Colonic mucosa (tissue), 4 donors: ENCODE data around the gene SARM1. TPM values are rescaled to one million over a fixed set of nuclear protein-coding genes. Genes with fewer than 3 reads are reported as not detected.

Source experiments
- DNase-seq: peaks from one replicate; pipeline ENCODE4 v3.0.0-alpha.2; 2020
- H3K27ac ChIP-seq: fragments of 200-600 bp; one replicate; pipeline ENCODE4 v1.8.0; 2021
- H3K27me3 ChIP-seq: fragments of 200-600 bp; one replicate; pipeline ENCODE4 v1.8.0; 2021
- H3K36me3 ChIP-seq: fragments of 200-600 bp; one replicate; pipeline ENCODE4 v1.8.0; 2021
- H3K4me1 ChIP-seq: fragments of 200-600 bp; one replicate; pipeline ENCODE4 v1.8.0; 2021; ENCODE audit warnings: mild to moderate bottlenecking
- H3K4me3 ChIP-seq: fragments of 200-600 bp; one replicate; pipeline ENCODE4 v1.8.0; 2021
- H3K9ac ChIP-seq, 2 donors: one replicate each; pipeline ENCODE4 v1.7.0; 2013; ENCODE audit warnings: control low read depth in 2 of 2, low read depth in 2 of 2, low read length in 2 of 2
- H3K9me3 ChIP-seq: fragments of 200-600 bp; one replicate; pipeline ENCODE4 v1.8.0; 2021
- intact Hi-C: fragments of 100-400 bp; cut with DNase I; formaldehyde crosslinking; loops from one replicate; pipeline ENCODE4 v1.14.1; 2022
- total RNA-seq, 2 donors: library from RNA; stranded (reverse); fragmentation: NEBNext Ultra II Directional in 1 of 2; extraction: Animal tissue kit (Norgen Biotek cat#: 25700) in 1 of 2; gene quantifications; one replicate each; pipeline ENCODE4 v1.2.1, GENCODE V29; 2021
- TF ChIP-seq, protein P1 (sequence below): fragments of 200-600 bp; IDR thresholded peaks from one replicate; pipeline ENCODE4 v1.8.0; 2022; ENCODE audit warnings: antibody characterized with exemption, mild to moderate bottlenecking
- donor health status: healthy.
- donor health status: DM: no; HTN: no; CAD: no.
- donor health status: DM: no; HTN: no; CAD: no.

Gene SARM1
- 10 to 100 TPM in 1 of 2 donors, 1 to 10 TPM in 1; 7.7 to 10.8 TPM for total RNA-seq

DNA sequence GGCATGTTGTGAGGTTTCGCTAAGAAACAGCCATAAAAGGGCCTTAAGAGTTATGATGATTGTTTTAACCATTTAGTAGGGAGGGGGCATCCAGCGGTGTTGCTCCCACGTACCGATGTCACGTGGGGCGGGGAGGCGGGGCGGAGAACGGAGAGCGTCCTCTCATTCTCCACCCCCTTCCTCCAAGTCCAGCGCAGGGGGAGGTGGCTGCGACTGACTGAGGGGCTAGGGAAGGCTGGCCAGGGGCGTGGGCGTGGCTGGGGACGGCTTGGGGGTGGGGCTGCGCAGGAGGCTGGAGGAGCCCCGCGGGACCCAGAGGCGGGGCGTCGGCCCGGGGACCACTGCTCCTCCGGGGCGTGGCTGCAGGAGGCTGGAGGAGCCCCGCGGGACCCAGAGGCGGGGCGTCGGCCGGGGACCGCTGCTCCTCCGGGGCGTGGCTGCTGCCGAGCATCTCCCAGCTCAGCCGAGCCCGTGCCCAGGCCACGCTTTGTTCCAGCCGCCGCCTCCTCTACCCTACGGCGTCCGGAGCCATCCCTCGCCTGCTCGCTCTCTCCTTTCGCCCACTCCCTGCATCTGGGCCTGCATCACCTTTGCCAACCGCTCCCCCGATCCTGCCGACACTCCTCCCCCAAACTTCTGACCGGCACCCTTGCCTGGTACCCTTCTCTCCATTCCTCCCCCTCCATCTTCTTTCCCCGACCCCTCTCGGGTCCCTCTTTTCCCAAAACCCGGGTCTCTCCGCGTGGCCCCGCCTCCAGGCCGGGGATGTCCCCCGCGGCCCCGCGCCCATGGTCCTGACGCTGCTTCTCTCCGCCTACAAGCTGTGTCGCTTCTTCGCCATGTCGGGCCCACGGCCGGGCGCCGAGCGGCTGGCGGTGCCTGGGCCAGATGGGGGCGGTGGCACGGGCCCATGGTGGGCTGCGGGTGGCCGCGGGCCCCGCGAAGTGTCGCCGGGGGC lies at the start of gene SARM1:
SARM1 (plus strand) TSS at position 450 of the 958 bp plus-strand sequence; CDS start at position 789, 339 bp downstream.
- Histone ChIP-seq H3K27ac (peak within 1 kb of the TSS; percentile 23), H3K4me3 (peak within 1 kb of the TSS; percentile 47), H3K9me3 (no peaks in the 10 kb centered on the region), H3K9ac (peak within 1 kb of the TSS in 1 of 2 donors; percentile 60), H3K27me3 (peaks cover 16% of the 10 kb centered on the region), H3K36me3 (no peaks in the 10 kb centered on the region), H3K4me1 (peaks cover 4% of the 10 kb centered on the region)
- peak; percentile 79 for DNase-seq
- TF ChIP-seq, protein P1, sequence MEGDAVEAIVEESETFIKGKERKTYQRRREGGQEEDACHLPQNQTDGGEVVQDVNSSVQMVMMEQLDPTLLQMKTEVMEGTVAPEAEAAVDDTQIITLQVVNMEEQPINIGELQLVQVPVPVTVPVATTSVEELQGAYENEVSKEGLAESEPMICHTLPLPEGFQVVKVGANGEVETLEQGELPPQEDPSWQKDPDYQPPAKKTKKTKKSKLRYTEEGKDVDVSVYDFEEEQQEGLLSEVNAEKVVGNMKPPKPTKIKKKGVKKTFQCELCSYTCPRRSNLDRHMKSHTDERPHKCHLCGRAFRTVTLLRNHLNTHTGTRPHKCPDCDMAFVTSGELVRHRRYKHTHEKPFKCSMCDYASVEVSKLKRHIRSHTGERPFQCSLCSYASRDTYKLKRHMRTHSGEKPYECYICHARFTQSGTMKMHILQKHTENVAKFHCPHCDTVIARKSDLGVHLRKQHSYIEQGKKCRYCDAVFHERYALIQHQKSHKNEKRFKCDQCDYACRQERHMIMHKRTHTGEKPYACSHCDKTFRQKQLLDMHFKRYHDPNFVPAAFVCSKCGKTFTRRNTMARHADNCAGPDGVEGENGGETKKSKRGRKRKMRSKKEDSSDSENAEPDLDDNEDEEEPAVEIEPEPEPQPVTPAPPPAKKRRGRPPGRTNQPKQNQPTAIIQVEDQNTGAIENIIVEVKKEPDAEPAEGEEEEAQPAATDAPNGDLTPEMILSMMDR = no peak
- intact Hi-C loops = no loop called here

DNA sequence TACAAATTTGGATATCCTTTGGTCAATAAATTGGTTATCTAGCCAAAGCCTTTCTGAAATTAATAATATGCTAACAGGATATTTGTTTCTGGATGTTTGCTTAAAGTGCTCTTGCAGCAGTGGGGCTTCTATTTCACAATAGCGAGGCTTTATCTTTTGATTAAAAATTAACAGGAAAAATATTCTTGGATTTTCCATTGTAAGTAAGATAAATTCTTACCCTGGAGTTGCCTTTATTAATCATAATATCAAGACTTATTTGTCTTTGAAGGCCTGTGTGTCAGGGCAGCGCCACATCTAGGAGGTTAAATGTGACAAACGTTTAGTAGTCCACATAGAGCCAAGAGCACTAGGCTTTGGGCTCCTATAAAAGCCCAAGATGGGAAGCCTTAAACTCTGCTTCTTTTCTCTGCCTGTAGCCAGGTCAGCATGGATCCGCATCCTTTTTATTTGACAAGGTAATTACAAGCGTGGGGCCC lies 47.2 kb upstream of the SARM1 start:
- H3K27me3 ChIP-seq = no peaks in the 10 kb centered on the region
- TF ChIP-seq, protein P1 = no peak
- no peak for DNase-seq
- intact Hi-C loops = no loop called here
- no peaks in the 10 kb centered on the region for H3K4me1 ChIP-seq
- H3K4me3 ChIP-seq = no peak overlapping the region
- no peaks in the 10 kb centered on the region for H3K9me3 ChIP-seq
- no peaks in the 10 kb centered on the region for H3K36me3 ChIP-seq
- no peak overlapping the region for H3K9ac ChIP-seq
- no peak overlapping the region for H3K27ac ChIP-seq

DNA sequence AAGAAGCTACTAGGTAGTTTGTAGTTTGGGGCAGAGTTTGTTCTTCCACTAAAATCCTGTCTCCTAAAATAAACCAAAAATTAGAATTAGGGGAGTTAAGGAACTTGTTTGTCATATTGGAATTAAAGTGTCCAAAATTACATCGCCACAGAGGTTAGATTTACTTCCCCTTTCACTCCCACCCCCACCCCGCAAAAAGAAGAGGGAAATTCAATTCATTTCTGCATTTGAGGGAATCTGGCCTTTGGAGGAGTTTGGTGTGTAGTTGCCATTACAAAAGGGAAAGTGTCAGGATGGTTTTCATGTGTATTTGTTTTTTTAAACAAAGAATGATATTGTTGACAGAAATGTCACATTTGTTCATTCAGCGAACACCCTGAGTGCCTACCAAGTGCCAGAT lies 46.7 kb upstream of the SARM1 start:
- Histone ChIP-seq H3K9me3 (no peaks in the 10 kb centered on the region), H3K9ac (no peak overlapping the region), H3K4me3 (no peak overlapping the region), H3K27me3 (no peaks in the 10 kb centered on the region), H3K36me3 (no peaks in the 10 kb centered on the region), H3K27ac (no peak overlapping the region), H3K4me1 (no peaks in the 10 kb centered on the region)
- no peak for DNase-seq
- intact Hi-C loops = no loop called here
- TF ChIP-seq, protein P1 = no peak

DNA sequence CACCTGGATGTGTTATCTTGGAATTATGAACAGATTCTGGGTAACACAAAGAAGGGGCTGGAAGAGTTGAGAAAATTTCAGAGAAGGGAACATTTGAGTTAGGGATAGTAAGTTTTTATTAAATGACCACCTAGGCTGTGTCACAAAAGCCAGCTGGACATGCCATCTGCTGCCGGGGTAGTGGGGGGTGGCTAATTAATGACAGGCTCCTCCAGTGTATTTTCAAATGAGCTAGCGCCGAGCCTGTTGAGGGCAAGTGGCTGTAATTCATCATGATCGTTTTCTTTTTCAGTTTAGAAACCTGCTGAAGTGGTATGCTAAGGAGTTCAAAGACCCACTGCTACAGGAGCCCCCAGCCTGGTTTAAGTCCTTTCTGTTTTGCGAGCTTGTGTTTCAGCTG lies 46.3 kb upstream of the SARM1 start:
- Histone ChIP-seq H3K9me3 (no peaks in the 10 kb centered on the region), H3K27ac (no peak overlapping the region), H3K27me3 (no peaks in the 10 kb centered on the region), H3K4me3 (no peak overlapping the region), H3K9ac (no peak overlapping the region), H3K4me1 (no peaks in the 10 kb centered on the region), H3K36me3 (no peaks in the 10 kb centered on the region)
- DNase-seq = no peak
- intact Hi-C loops = no loop called here
- TF ChIP-seq, protein P1 = no peak

DNA sequence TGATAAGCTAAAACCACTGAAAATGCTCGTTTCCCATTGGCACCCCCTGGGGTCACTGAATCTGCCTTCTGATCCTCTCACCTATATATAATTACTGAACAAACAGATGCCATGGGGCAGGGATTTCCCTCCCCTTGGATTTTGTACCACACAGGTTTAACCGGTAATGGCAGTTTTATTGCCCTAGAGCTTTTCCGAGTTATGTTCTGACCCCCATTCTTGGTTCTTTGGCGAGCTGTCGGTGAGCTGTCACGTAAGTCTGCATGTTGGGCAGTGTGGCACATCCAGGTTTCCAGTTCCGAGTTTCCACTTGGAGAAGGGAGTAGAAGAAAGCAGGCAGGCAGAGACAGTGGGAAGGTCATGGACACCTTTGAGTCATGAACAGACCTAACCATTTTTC lies 45.4 kb upstream of the SARM1 start:
- Histone ChIP-seq H3K36me3 (no peaks in the 10 kb centered on the region), H3K9me3 (no peaks in the 10 kb centered on the region), H3K4me1 (no peaks in the 10 kb centered on the region), H3K4me3 (no peak overlapping the region), H3K27me3 (no peaks in the 10 kb centered on the region), H3K27ac (no peak overlapping the region), H3K9ac (no peak overlapping the region)
- no peak for DNase-seq
- intact Hi-C loops = no loop called here
- TF ChIP-seq, protein P1 = no peak
